Loucy (cell line): Measurements from ENCODE around the gene CERS4.
A peak's percentile ranks its signal among the peaks of the same experiment; 100 is the strongest.

ENCODE experiments used
- H2AFZ ChIP-seq: fragments of 200-600 bp; sonication (generic); 2 replicates; pipeline ENCODE4 v1.6.0; 2016; ENCODE audit warnings: antibody characterized with exemption, mild to moderate bottlenecking, low read length, moderate library complexity
- H3F3A ChIP-seq: fragments of 200-600 bp; 2 replicates; pipeline ENCODE4 v1.6.0; 2016; ENCODE audit warnings: antibody characterized with exemption, low read depth, mild to moderate bottlenecking
- H3K27me3 ChIP-seq: fragments of 200-600 bp; sonication (generic); 2 replicates; pipeline ENCODE4 v1.6.1; 2014; ENCODE audit warnings: low read length, mild to moderate bottlenecking; ENCODE audit not compliant: insufficient read depth, poor library complexity, severe bottlenecking
- H3K36me3 ChIP-seq: fragments of 200-600 bp; sonication (generic); 2 replicates; pipeline ENCODE4 v1.6.1; 2016; ENCODE audit warnings: low read length; ENCODE audit not compliant: insufficient read depth
- H3K4me1 ChIP-seq: fragments of 200-600 bp; sonication (generic); 2 replicates; pipeline ENCODE4 v1.5.1; 2014; ENCODE audit warnings: low read length, mild to moderate bottlenecking; ENCODE audit not compliant: insufficient read depth, poor library complexity, severe bottlenecking
- H3K4me2 ChIP-seq: fragments of 200-600 bp; sonication (generic); 2 replicates; pipeline ENCODE4 v1.6.0; 2014; ENCODE audit warnings: antibody characterized with exemption, low read length, low read depth, mild to moderate bottlenecking; ENCODE audit not compliant: poor library complexity, severe bottlenecking
- H3K4me3 ChIP-seq: fragments of 200-600 bp; sonication (generic); 2 replicates; pipeline ENCODE4 v1.5.1; 2014; ENCODE audit warnings: low read length, mild to moderate bottlenecking, mixed read lengths; ENCODE audit not compliant: poor library complexity, severe bottlenecking
- H3K79me2 ChIP-seq: fragments of 200-600 bp; sonication (generic); 2 replicates; pipeline ENCODE4 v1.6.1; 2014; ENCODE audit warnings: low read length; ENCODE audit not compliant: insufficient read depth
- H3K9ac ChIP-seq: fragments of 200-600 bp; sonication (generic); 2 replicates; pipeline ENCODE4 v1.6.0; 2014; ENCODE audit warnings: mild to moderate bottlenecking, low read depth, low read length, moderate library complexity; ENCODE audit not compliant: poor library complexity, severe bottlenecking
- H3K9me2 ChIP-seq: fragments of 200-600 bp; sonication (generic); replicated peaks from 2 replicates; pipeline ENCODE4 v1.6.1; 2016; ENCODE audit warnings: low read depth, low read length, mixed read lengths
- H3K9me3 ChIP-seq: fragments of 200-600 bp; sonication (generic); 2 replicates; pipeline ENCODE4 v1.6.1; 2014; ENCODE audit warnings: mild to moderate bottlenecking, antibody characterized with exemption, low read length, low read depth; ENCODE audit not compliant: insufficient read depth
- H4K20me1 ChIP-seq: fragments of 200-600 bp; sonication (generic); 2 replicates; pipeline ENCODE4 v1.6.0; 2014; ENCODE audit warnings: antibody characterized with exemption, low read length, mild to moderate bottlenecking; ENCODE audit not compliant: insufficient read depth, poor library complexity, severe bottlenecking
- CTCF ChIP-seq: fragments of 200-600 bp; sonication (generic); conservative IDR thresholded peaks from 2 replicates; pipeline ENCODE4 v1.5.1; 2014; ENCODE audit warnings: mild to moderate bottlenecking, antibody characterized with exemption, low read length
- EZH2phosphoT487 ChIP-seq: fragments of 200-600 bp; IDR thresholded peaks from 2 replicates; pipeline ENCODE4 v1.6.1; 2018; ENCODE audit warnings: antibody characterized with exemption, mild to moderate bottlenecking, moderate library complexity, borderline replicate concordance

Gene CERS4

GRCh38 chr19:8167985-8168384 is 41.2 kb upstream of the CERS4 start:
- Histone ChIP-seq H3K4me1 (no peaks in the 10 kb centered on the region), H3K36me3 (no peaks in the 10 kb centered on the region), H3K79me2 (no peaks in the 10 kb centered on the region), H3K4me2 (no peak overlapping the region), H3K9me3 (no peaks in the 10 kb centered on the region), H4K20me1 (no peaks in the 10 kb centered on the region), H3K9me2 (no peaks in the 10 kb centered on the region), H3K27me3 (no peaks in the 10 kb centered on the region), H3K9ac (no peak overlapping the region), H2AFZ (peak overlapping the region; percentile 38; the same call in 1 of the 2 replicates), H3K4me3 (no peak overlapping the region), H3F3A (no peaks in the 10 kb centered on the region)
- TF ChIP-seq CTCF (no peak), EZH2phosphoT487 (no peak)

GRCh38 chr19:8168537-8168936 is 40.6 kb upstream of the CERS4 start:
- Histone ChIP-seq H3K36me3 (no peaks in the 10 kb centered on the region), H3K27me3 (no peaks in the 10 kb centered on the region), H3K9me3 (no peaks in the 10 kb centered on the region), H3K79me2 (no peaks in the 10 kb centered on the region), H3K9ac (no peak overlapping the region), H2AFZ (no peak overlapping the region), H3K4me2 (no peak overlapping the region), H3K9me2 (no peaks in the 10 kb centered on the region), H3K4me3 (no peak overlapping the region), H3K4me1 (no peaks in the 10 kb centered on the region), H3F3A (no peaks in the 10 kb centered on the region), H4K20me1 (no peaks in the 10 kb centered on the region)
- no peak for TF ChIP-seq CTCF
- no peak for TF ChIP-seq EZH2phosphoT487

GRCh38 chr19:8174706-8175105 is 34.5 kb upstream of the CERS4 start:
- H2AFZ ChIP-seq: no peak overlapping the region
- no peak overlapping the region for H3K4me3 ChIP-seq
- no peaks in the 10 kb centered on the region for H3K79me2 ChIP-seq
- H3K9me3 ChIP-seq: no peaks in the 10 kb centered on the region
- H3K36me3 ChIP-seq: no peaks in the 10 kb centered on the region
- H3K9me2 ChIP-seq: no peaks in the 10 kb centered on the region
- no peaks in the 10 kb centered on the region for H3K27me3 ChIP-seq
- no peaks in the 10 kb centered on the region for H3K4me1 ChIP-seq
- H3K4me2 ChIP-seq: no peak overlapping the region
- H3F3A ChIP-seq: no peaks in the 10 kb centered on the region
- no peak overlapping the region for H3K9ac ChIP-seq
- H4K20me1 ChIP-seq: no peaks in the 10 kb centered on the region
- no peak for TF ChIP-seq EZH2phosphoT487
- no peak for TF ChIP-seq CTCF
